ENCODE results near the gene ZNF496. TPM values are rescaled to one million over a fixed set of nuclear protein-coding genes. Genes with fewer than 3 reads are reported as not detected.

ZNF496 gene
- total and polyA plus RNA-seq, 9 of the 15 experiments (the other 6 are each of a cell fraction or from before 2014, with no cell fraction given) = 4.3 to 54.0 (median 31.3) TPM

DNA sequence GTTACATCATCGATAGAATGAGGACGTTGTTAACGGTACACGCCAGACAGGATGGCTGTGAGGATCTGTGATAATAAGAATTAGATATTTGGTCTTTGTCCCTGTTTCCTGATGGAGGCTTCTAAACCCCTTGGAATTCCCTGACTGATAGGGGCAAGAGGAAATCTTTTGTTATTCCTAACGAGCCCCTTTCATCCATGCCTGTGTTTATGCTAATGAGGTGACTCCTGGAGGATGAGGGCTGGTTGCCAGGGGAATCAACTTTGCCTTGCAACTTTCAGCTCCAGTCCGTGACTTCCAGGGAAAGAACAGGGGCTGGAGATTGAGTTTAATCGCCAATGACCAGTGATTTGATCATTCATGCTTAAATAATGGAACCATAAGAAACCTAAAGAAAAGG lies 45.0 kb upstream of the ZNF496 start:
- peak; percentile 50; the same call in 1 of the 2 replicates for TF ChIP-seq RFX1 (IDR thresholded peaks at IDR 0.05)
- no peak for TF ChIP-seq ZNF644 (tag; IDR thresholded peaks at IDR 0.05; ENCODE audit: low read depth)
- no TSS peak for BruUV-seq (replicated peaks)
- no peak overlapping the region for H3K9ac ChIP-seq (ENCODE audit: insufficient read depth in 1 of 2, low read depth in 2 of 2, low read length in 2 of 2)
- in situ Hi-C loops (cut with MboI) (no loop called here), intact Hi-C loops (cut with micrococcal nuclease) (loop anchor here (10.0 kb wide), 2 partner anchors 152 to 478 kb away; partner anchors contain the start of gene TRIM58)
- H3K36me3 ChIP-seq (ENCODE audit: control insufficient read depth, insufficient read depth, low read length) = no peaks in the 10 kb centered on the region
- ChIA-PET CTCF (ENCODE audit: low intra/inter-chr PET ratio) (no interaction called here), POLR2A (no interaction called here)
- no peaks in the 10 kb centered on the region; a peak in 1 of 5 replicates for H3K27me3 ChIP-seq (ENCODE audit: control insufficient read depth in 2 of 2, insufficient read depth in 2 of 2, low read length in 2 of 2)
- H3K27ac ChIP-seq (ENCODE audit: extremely low read depth, low read depth, low read length) = no peak overlapping the region
- ATAC-seq (no peak), DNase-seq (ENCODE audit: extremely low read depth in 1 of 4, low spot score in 3 of 4) (no peak), FAIRE-seq (no peak)
- no peak overlapping the region for H3K4me3 ChIP-seq
- no peak overlapping the region; the same call in 1 of the 2 replicates for H3K4me2 ChIP-seq (ENCODE audit: insufficient read depth, low read length)
- H3K9me1 ChIP-seq (ENCODE audit: control insufficient read depth, insufficient read depth, low read length) = no peaks in the 10 kb centered on the region
- H4K20me1 ChIP-seq (replicated peaks; ENCODE audit: control insufficient read depth, insufficient read depth, low read length) = no peaks in the 10 kb centered on the region
- H3K4me1 ChIP-seq (replicated peaks in 1 of 2; ENCODE audit: control insufficient read depth in 2 of 2, insufficient read depth in 2 of 2, low read length in 2 of 2) = peaks cover 3 to 10% of the 10 kb centered on the region in 2 experiments
- whole genome bisulfite sequencing (ENCODE audit: insufficient coverage, low coverage, missing lambda C conversion rate) = 31% methylated on average over 7 of the region's 7 CpGs
- H2AFZ ChIP-seq (ENCODE audit: low read depth, low read length) = peak overlapping the region; percentile 34
- H3K9me3 ChIP-seq (replicated peaks; ENCODE audit: control insufficient read depth, insufficient read depth, low read depth, low read length) = peaks cover 4% of the 10 kb centered on the region; the same call in 1 of the 2 replicates
- no peaks in the 10 kb centered on the region for H3K79me2 ChIP-seq (ENCODE audit: control insufficient read depth, insufficient read depth, low read length)

GRCh38 chr1:247375747-247376146 lies 44.1 kb upstream of the ZNF496 start:
- peak overlapping the region; percentile 8; the same call in 1 of the 2 replicates for H2AFZ ChIP-seq (ENCODE audit: low read depth, low read length)
- no peaks in the 10 kb centered on the region for H3K79me2 ChIP-seq (ENCODE audit: control insufficient read depth, insufficient read depth, low read length)
- peaks cover 10 to 12% of the 10 kb centered on the region in 2 experiments for H3K4me1 ChIP-seq (replicated peaks in 1 of 2; ENCODE audit: control insufficient read depth in 2 of 2, insufficient read depth in 2 of 2, low read length in 2 of 2)
- H3K9me3 ChIP-seq (replicated peaks; ENCODE audit: control insufficient read depth, insufficient read depth, low read depth, low read length) = peaks cover 4% of the 10 kb centered on the region; the same call in 1 of the 2 replicates
- no peak overlapping the region for H3K27ac ChIP-seq (ENCODE audit: extremely low read depth, low read depth, low read length)
- no peak overlapping the region for H3K4me2 ChIP-seq (ENCODE audit: insufficient read depth, low read length)
- no peak overlapping the region for H3K9ac ChIP-seq (ENCODE audit: insufficient read depth in 1 of 2, low read depth in 2 of 2, low read length in 2 of 2)
- ChIA-PET CTCF (ENCODE audit: low intra/inter-chr PET ratio) (no interaction called here), POLR2A (no interaction called here)
- no TSS peak for BruUV-seq (replicated peaks)
- intact Hi-C loops (cut with micrococcal nuclease) (loop anchor here (10.0 kb wide), 2 partner anchors 151 to 479 kb away; partner anchors contain the start of gene TRIM58), in situ Hi-C loops (cut with MboI) (no loop called here)
- H3K27me3 ChIP-seq (ENCODE audit: control insufficient read depth in 2 of 2, insufficient read depth in 2 of 2, low read length in 2 of 2) = no peaks in the 10 kb centered on the region; a peak in 1 of 5 replicates
- no peaks in the 10 kb centered on the region for H3K36me3 ChIP-seq (ENCODE audit: control insufficient read depth, insufficient read depth, low read length)
- H4K20me1 ChIP-seq (replicated peaks; ENCODE audit: control insufficient read depth, insufficient read depth, low read length) = no peaks in the 10 kb centered on the region
- H3K4me3 ChIP-seq = no peak overlapping the region
- H3K9me1 ChIP-seq (ENCODE audit: control insufficient read depth, insufficient read depth, low read length) = no peaks in the 10 kb centered on the region
- FAIRE-seq (no peak), ATAC-seq (no peak), DNase-seq (ENCODE audit: extremely low read depth in 1 of 4, low spot score in 3 of 4) (no peak)
- WGBS (ENCODE audit: insufficient coverage, low coverage, missing lambda C conversion rate) = 52% methylated on average over 14 of the region's 14 CpGs
- TF ChIP-seq AFF4 (CRISPR knock-in tag; IDR thresholded peaks at IDR 0.05) (no peak), ZNF184 (CRISPR knock-in tag; IDR thresholded peaks at IDR 0.05) (0 out of 2 replicates have a peak, but pooled peaks have one; percentile 48)
